Activated T-cell treated with anti-CD3 and anti-CD28 coated beads, Interleukin-2, amount 50 U/mL, for 48 hours (primary cell): ENCODE results near the gene HK3.

Source experiments
- DNase-seq, 2 experiments: peaks; one replicate each; pipeline ENCODE4 v3.0.0-alpha.2; 2020

HK3 gene

DNA sequence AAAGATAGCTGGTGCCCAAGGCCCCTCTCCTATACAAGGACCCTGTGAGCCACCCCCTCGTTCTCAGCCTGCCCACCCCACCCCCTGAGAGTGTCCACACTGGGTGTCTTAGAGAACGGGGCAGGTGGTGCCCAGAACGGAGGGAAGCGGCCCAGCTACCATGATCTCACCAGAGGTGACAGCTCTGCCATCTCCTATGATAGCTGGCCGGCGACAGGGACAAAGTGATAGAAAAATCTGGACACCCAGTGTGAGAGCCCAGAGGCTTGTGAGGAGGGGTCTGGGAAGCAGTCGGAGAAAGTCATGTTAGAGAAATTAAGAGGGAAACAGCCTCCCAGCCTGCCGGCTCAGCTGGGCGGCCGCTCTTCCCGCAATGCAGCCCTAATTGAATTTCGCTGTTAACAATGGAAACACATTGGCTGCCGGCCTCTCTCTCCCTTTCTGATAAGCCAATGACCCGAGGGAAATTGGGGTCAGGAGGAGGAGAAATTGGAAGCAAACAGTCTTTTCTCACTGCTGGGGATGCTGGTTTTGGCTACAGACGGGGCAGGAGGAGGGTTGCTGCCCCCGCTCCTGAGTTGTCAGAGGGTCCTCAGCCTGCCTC lies 32.3 kb downstream of the HK3 start:
- no peak for DNase-seq

DNA sequence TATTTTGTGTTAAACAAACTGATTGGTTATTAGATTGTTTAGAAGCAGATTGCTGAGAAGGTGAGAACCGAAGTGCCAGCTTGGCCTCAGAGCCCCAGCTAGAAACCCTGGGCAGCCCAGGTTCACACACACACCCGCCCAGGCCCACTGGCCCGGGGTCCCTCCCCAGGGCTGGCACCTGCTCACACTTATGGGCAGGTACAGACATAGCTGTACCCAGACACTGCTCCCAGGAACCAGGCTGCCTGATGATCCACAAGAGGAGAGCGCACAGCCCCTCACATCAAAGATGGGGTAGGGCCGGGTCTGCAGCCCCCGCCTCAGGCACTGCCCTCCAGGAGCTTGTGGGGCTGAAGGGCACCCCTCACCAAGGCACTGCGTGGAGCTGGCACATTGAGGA lies 33.2 kb downstream of the HK3 start:
- DNase-seq = no peak

DNA sequence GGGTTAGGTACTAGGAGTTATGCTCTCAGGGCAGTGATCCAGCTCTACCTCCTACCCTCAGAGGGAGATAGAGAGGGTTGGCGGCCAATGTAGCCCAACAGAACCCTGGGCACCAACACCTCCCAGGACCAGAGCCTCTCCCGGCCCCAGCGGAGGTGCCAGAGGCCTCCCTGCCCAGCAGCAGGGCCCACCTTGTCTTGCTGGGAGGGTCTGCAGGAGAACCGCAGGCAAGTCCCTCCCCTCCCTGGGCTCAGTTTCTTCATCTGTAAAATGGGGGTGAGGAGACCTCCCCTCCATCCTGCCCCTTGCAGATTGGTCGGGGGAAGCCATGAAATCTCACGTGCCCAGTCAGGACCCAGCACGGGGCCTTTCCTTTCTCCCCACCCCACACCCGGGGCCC lies 34.4 kb downstream of the HK3 start:
- no peak for DNase-seq

DNA sequence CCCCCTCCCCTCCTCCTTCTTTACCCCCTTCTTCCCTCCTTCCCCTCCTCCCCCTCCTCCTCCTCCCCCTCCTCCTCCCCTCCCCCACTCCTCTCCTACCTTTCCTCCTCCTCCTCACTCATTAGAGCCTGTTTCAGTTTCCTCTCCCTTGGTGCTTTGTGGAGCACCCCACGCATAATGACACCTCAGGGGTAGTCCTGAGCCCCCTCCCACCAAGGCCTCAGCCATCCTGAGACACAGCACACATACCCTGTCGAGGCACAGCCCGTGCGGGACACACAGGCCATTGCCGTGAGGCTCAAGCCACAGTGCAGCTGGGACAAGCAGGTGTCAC lies 35.4 kb downstream of the HK3 start:
- no peak for DNase-seq

DNA sequence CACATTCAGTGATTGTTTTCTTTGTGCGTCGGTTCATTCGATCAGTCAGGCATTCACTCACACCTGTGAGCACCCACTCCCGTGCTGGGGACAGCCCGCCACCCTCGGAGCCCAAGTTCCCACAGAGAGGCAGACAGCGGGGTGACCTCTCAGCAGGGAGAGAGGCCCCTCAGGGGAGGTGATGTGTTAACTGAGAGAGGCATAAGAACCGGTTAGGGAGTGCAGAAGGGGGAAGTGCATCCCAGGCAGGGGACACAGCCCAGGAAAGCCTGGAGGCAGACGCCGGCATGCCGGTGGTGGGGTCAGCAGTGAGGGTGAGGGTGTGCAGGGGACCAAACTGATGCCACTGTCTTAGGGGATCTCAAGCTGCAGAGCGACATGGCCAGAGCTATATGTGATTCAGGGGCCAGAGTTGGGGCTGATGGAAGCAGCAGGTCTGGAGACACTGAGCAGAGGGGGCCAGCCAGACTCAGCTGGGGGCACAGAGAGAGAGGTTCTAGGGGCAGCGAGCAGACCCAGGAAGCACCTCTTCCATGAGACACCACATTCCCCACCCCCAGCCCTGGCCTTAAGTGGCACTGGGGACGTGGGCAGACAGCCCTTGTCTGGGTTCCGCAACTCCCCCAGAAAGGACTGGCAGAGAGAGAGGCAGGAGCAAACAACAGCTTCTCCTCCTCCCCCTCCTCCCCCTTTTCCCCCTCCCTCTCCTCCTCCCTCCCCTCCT lies 35.9 kb downstream of the HK3 start:
- DNase-seq = no peak

DNA sequence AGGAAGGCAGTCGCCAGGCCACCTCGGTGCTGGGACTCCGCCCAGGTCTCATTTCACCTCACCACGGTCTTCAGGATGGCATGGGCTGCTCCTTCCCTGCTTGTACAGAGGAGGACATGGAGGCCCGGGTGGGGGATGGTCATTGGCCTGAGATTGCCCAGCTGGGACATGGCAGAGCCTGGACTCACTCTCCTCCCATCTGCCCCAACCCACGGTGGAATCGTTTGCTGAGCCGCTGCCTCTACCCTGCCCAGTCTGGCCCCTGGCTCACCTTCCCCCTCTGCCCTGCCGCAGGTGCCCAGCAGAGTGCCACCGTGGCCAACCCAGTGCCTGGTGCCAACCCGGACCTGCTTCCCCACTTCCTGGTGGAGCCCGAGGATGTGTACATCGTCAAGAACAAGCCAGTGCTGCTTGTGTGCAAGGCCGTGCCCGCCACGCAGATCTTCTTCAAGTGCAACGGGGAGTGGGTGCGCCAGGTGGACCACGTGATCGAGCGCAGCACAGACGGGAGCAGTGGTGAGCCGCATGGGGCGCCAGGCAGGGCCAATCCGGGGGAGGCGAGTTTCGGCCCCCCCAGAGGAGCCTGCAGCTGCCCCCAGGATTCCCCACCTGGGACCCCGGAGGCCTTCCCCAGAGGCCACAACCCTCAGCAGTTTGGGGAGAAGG lies 36.7 kb downstream of the HK3 start:
- DNase-seq = no peak

DNA sequence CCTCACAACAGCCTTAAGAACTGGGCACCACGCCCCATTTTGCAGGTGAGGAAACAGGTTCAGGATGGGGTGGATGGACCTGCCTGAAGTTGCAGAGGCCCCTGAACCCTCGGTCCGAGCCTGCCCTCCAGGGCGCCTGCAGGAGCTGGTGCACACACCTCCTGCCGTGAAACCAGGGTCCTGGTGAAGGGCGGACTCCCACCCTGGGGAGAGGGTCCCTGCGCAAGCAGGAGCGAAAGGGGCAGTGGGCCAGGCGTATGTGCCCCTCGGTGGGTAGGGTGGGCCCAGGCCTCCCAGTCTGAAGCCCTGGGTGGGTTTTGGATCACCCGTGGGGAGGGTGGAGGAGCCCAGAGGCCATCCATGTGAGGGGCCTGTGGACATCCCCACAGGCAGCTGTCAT lies 37.9 kb downstream of the HK3 start:
- DNase-seq = no peak

DNA sequence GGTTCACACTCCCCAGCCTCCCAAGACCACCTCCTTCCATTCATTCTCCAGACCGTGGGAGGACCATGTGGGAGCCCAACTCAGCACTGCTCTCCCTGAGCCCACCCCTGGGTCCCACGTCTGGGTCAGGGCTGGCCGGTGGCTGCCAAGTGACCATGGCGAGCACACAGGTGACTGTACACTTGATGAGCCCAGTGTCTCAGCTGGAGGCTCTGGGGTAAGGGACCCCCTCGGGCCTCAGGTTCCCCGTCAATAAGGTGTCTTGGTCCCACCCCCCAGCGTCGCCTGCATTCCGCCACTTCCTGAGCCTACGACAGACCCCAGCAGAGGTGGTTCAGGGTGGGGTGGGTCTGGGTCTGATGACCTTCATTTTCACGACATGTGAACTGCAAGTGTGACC lies 38.8 kb downstream of the HK3 start:
- no peak for DNase-seq

DNA sequence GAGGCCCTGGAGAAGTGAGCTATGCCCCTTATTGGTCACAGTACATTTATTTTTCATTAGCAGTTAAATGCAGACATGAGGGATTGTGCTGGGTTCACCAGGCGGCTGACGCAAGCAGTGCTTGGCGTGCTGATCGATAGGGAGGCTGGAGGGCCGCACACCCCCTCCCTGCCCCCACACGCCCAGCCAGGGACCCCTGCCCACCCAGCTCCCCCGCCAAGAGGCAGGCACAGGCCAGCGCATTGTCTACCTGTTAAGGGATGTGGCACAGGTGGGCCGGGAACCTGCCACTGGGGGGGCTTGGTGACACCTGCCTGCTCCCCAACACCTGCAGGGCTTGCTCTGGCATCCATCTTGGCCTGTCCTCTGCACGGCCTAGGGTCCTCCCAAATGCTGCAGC lies 39.2 kb downstream of the HK3 start:
- DNase-seq = no peak

DNA sequence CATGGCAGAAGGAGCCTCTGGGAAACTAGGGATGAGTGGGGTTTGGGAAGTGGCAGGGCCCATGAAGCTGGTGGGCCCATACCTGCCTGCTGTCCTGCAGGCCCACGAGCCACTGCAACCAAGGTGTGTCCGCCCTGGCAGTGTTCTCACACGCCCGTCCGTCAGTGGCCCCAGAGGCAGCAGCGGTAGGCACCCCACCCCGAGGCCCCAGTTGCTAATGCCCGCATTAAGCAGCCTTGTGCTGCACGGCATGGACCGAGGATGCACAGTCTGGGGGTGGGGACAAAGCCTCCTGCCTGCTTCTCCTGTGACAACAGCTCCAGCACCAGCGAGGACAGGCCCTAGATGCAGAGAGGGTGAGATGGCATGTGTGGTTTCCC lies 41.3 kb downstream of the HK3 start:
- no peak for DNase-seq

DNA sequence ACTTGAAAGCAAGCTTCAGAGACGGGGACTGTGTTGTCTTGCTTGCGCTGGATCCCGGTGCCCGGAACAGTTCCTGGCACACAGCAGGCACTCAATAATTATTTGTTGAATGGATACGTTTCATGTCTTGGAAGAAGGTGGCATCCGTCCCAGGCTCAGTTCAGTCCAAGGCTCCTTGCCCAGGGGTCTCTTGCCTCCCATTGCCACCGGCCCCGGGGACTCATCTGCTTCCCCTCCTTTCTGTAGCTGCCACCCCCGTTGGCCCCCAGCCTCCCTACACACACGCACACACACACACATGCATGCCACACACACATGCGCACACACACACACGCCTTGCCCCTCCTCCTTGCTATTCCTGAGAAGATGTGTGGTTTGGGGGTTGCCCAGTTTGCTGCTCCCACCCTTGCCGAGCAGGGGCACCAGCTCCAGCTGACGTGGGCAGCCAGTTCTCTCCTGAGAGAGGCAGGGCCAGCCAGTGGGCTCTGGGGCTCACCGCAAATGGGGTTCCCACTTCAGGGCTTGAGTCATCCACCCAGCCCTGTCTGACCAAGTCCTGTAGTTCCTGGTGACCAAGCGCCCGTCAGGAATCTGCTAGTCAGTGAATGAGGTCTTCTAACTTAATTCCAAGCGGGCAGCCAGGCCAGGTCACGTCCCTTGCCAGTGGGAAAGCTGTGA lies 41.8 kb downstream of the HK3 start:
- DNase-seq = no peak

DNA sequence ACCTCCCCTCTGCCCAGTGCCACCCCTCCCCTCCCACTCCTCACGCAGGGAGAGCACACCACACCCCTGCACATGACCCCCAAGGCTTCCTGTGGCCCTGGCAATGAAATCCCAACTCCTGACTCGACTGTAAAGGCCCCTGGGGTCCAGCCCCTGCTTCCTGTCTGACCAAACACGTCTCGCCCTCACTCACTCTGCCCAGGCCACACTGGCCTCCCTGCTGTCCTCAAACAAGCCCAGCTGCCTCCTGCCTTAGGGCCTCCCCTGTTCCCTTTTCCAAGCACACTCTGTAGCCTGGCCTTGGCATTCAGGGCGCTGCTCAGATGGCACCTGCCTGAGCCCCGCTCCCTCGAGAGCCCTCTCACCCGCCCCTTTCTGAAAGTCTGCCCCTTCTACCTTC lies 42.4 kb downstream of the HK3 start:
- no peak for DNase-seq

DNA sequence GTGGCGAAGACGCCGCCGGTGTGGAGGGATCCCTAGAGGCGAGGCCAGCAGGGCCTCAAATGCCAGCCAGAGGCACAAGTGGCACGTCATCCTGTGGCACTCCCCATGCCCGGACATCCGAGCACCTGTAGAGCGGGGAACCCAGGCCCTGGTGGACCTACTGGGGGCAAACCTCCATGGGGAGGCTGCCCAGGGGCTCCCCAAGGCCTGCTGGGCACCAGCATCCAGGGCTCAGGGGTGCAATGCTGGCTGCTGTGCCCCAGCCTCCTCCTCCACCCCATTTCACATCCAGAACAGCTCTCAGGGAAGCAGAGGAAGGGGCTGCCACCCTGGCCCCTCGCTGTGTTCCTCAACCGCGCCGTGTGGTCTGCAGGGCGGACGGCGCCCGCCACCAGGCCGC lies 43.5 kb downstream of the HK3 start:
- no peak for DNase-seq

DNA sequence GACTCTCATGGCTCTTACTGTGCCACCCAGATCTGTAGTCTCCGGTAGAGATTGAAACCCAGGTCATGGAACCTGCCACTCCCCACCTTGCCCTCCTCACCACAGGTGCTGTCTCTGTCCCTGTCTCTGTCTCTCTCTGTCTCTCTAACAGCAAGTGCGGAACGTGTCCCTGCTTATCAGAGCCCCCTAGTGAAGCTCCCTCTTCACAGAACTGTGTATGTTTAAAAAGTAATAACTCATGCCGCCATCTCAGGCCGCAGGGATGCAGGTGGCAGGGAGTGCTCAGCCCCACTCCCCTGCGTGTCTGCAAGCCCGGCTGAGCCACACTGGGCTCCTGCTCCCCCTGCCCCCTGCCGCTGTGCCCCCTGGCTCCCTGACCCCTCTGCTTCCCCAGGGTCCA lies 45.0 kb downstream of the HK3 start:
- no peak for DNase-seq

DNA sequence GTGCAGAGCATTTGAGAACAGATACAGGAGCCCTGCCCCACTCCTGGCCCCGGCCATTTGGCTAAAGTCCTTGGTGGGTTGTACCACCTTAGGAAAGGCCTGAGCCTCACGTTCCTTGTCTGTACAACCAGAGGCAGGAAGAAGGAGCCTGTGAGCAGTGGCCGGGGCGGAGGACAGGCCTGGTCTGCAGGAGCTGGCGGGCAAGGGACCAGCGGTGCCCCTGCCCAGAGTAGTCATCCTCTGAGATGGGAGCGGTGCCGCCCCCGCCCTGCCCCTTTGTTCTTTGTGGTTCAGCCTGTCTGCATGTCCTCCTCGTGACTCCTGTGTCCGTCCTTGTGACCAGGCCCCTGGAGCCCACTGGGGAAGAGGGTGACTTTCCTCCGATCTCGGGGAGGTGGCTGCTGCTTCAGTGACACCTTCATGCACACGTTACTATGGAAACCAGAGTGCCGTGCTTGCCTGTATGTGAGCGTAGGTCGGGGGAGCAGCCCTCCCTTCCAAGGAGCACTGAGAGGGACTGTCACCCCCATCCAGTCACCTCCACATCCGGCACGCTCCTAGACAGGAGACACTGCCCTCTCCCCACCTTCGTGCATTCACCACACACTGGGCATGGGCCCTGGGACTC lies 45.9 kb downstream of the HK3 start:
- no peak for DNase-seq

DNA sequence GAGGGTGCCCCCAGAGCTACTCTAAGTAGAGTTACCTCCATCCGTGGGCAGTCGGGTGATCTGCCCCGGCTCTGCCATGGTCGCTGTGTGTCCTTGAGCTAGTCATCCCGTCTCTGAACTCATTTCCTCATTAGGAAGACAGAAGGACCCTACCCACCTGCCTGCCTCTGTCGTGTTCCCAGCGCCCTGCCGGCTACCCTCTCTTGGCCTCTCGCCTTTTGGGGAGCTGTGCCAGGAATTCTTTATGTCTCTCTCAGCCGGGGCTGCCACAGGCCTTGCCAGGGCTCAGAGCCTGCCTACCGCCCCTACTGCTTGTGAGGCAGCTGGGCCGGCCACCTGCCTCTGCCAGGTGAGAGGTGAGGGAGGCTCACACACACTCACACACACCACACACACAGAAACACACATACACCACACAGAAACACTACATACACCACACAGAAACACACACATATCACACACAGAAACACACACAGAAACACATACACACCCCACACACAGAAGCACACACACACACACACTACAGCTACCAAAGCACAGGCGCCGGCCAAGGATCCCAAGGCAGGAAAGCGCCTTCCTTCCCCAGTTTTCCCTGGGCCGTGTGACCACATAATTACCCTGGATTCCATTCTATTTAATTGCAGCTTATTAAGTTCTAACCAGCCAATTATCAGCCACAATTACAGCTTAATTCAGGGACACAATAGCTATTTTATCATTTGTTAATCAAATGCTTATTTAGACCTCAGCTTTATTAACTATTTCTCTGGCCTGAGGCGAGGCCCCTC lies 47.1 kb downstream of the HK3 start:
- no peak for DNase-seq

DNA sequence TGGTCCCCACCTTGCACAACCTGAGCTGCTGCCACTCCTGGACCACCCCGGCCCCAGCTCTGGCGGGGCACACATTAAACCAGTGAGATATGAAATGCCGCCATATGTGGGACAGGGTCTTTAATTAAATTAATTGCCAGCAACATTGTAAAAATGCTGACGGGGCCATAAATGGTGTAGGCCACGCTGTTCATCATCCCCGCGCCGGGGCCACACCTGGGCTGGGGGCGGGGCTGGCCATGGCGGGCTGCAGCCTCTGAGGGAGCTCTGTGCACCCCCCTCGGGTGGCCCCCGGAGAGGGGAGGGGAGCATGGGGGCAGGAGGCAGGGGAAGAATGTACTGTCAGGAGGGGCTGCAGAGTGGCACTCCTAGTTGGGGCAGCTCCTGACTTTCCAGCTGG lies 47.8 kb downstream of the HK3 start:
- DNase-seq = no peak

DNA sequence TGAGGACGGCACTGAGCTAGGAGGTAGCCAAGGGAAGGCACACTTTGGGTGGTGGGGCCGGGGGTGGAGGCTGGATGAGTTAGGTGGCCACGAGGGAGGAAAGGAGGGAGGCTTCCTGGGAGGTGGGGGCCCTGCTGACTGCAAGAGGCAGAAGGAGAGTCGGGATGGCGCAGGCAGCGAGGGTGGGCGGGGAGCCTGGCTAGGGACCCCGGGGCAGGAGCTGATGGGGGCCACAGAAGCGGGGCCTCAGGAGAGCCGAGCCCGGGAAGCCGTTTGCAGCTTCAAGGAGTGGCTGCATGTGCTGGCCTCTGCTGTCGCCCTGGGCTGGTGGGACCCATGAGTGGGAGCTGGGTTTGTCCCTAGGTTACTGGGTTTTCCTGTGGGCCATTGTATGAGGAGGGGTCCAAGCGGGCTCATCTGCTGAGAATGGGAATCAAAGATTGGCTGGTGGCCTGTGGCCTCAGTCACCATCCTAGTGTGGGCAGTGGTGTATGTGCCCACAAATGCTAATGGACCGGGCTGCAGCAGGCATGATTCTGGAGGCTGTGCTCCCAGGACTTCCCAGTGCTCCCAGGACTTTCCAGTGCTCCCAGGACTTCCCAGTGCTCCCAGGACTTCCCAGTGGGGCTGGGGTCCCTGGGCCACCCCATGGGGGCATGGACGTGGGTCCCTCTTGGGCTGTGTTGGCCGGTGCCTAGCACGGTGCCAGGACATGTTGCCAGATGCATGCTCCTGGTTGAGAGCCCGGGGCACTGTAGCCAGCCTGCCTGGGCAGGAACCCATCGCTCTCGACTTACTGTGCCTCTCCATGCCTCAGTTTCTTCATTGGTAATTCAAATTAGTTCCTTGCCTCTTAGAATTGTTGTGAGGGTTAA lies 48.5 kb downstream of the HK3 start:
- DNase-seq = no peak

DNA sequence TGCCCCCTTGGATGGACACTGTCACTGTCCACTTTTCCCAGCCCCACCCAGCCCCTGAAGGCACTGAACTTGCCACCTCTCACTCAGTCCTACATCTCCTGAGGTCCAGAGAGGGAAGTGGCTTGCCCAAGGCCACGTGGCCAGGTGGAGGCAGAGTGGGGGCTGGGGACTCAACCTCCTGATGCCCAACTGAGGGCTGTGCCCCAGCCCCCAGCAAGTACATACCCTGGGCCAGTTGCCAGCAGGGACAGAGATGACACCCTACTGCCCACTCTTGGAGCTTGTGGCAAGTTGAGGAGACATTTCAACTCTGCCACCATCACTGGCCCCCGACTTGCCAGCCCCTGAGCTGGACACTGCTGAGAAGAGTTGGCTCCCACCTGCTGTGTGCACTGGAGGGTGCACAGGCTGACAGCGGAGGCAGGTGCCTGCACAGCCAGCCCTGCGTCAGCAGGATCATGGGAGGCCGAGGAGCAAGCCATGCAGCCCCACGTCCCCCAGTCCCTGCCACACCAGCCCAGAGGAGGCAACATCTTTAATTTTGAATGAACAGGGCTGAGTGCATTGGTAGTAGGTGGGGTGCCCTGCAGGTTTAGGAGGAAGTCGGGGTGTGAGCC lies 49.4 kb downstream of the HK3 start:
- no peak for DNase-seq

DNA sequence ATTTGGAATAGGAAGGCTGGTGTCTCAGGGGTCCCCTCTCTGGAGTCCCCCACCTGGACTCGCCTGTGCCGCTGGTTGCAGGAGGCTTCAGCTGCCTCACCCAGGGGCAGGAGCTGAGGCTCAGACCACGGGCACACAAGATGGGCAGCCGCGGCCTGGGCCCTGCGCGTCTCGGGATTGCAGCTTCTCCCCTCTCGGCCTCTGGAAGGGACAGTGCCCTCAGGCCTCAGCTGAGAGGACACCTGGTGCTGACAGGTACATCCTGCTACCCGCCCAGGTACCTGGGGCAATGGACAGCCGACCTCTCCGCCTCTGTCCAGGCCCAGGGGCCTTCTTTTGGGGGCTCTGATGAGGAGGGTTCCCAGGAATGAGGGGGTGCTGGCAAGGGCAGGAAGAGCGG lies 50.5 kb downstream of the HK3 start:
- no peak for DNase-seq

DNA sequence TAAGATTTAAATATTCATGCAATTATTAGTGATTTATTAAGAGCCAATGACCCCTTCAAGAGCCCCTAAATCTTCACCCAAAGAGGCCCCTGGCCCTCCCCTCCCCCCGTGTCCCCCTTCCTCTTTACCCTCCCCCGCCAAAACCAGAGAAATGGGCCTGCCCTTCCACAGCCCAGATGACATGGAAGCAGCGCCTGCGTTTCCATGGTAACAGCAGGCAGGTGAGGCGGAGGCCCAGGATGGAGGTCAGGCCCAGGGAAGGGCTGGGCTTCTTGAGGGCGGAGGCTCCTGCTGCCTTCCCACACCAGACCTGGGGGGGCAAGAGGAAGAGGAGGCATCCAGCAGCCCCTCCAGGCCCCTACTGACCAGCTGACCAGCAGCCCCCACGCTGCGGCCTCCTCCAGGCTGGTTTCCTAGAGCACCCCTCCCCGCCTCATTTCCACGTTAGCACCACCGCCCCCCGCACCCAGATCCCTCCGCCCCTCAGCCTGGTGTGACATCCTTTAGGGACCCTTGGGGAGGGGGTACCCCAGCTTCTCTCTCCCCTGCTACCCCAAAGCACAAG lies 51.3 kb downstream of the HK3 start:
- DNase-seq = no peak
